ENCODE data around the gene TMEM145.

Gene TMEM145

GRCh38 chr19:42348211-42348610 is 35.1 kb downstream of the TMEM145 start:
- no peak overlapping the region for H3K4me3 ChIP-seq (ENCODE audit: low read depth, low read length)
- TF ChIP-seq CTCF (IDR thresholded peaks at IDR 0.05; ENCODE audit: borderline replicate concordance, insufficient read depth, low read depth, low read length): no peak

DNA sequence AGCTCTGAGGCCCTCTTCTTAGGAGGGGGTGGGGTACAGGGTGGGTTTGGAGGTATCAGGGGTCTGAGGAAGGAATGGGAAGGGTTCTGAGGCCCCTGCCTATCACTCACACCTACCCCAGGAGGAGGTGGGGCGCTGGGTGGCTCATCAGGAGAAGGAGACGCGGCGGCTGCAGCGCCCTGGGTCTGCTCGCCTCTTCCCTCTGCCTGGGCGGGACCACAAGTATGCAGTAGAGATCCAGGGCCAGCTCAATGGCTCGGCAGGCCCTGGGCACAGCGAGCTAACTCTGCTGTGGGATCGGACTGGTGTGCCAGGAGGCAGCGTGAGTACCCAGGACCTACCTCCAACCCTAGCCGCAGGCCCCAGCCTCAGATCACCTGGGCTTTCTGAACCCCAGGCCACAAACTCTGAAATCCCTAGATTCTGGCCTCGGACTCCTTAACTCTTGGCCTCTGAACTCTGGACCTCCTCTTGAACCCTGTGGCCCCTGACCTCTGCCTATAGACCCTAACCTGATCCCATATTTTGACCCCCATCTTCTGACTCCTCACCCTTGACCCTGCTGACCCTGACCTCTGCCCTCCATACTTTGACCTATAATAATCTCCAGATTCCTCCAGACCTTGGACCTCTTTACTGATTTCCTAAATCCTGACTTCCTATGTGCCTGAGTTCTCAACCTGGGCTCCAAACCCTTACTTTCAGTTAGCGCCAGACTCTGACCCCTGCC is 36.4 kb downstream of the TMEM145 start:
- H3K4me3 ChIP-seq (ENCODE audit: low read depth, low read length): no peak overlapping the region
- TF ChIP-seq CTCF (IDR thresholded peaks at IDR 0.05; ENCODE audit: borderline replicate concordance, insufficient read depth, low read depth, low read length): no peak

- TF ChIP-seq CTCF (IDR thresholded peaks at IDR 0.05; ENCODE audit: borderline replicate concordance, insufficient read depth, low read depth, low read length): no peak
Measured at GRCh38 chr19:42350417-42350816, 37.3 kb downstream of the TMEM145 start.

DNA sequence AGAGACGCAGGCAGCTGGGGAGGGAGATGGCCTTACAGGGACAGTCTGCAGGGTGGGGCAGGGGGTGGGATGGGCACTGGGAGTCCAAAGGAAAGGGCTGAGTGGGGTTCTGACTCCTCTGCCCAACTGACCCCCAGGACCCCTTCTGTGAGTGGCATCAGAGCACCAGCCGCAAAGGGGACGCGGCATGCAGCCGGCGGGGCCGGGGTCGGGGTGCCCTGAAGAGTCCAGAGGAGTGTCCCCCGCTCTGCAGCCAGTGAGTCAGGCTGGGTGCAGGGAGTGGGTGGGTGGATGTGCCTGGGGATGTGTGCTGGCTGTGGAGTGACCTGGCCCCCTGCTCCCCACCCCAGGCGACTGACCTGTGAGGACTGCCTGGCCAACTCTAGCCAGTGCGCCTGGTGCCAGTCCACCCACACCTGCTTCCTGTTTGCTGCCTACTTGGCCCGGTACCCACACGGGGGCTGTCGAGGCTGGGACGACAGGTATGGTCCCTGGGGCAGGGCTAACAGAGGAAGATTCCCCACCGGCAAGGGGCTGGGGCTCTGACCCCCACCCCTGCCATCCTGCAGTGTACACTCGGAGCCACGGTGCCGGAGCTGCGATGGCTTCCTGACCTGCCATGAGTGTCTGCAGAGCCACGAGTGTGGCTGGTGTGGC is 38.1 kb downstream of the TMEM145 start:
- H3K4me3 ChIP-seq (ENCODE audit: low read depth, low read length): no peak overlapping the region
- TF ChIP-seq CTCF (IDR thresholded peaks at IDR 0.05; ENCODE audit: borderline replicate concordance, insufficient read depth, low read depth, low read length): no peak

More at GRCh38 chr19:42350417-42350816, 37.3 kb downstream of the TMEM145 start:
- no peak overlapping the region for H3K4me3 ChIP-seq (ENCODE audit: low read depth, low read length)

DNA sequence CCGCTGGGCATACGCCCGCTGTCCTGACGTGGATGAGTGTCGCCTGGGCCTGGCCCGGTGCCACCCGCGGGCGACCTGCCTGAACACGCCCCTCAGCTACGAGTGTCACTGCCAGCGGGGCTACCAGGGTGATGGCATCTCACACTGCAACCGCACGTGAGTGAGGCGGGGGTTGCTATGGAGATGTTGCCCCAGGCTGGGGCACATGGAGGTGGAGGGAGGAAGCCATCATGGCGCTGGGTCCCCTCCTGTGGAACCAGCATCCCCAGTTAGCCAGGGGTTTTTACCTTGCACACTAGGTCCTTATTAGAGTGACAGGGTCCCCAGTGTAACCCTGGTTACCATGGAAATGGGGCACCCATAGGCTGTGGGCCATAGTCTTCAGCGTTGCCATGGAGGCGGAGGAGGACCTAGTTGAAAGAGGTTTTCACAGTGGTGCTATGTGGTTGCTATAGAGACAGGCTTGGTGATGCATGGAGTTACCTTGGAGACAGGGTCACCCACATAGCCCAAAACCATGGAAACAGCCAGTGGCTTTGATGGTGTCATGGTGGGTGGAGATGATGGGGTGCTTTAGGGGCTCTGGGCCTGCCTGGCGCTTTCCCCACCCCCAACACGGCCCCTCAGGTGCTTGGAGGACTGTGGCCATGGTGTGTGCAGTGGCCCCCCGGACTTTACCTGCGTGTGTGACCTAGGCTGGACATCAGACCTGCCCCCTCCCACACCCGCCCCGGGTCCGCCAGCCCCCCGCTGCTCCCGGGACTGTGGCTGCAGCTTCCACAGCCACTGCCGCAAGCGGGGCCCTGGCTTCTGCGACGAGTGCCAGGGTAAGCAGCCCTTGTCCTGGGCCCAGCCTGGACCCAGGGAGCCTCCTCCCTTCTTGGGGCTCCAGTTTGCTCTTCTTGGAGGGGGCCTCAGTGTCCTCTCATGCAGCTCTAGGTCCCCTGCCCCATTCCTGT is 39.5 kb downstream of the TMEM145 start:
- no peak overlapping the region for H3K4me3 ChIP-seq (ENCODE audit: low read depth, low read length)
- no peak for TF ChIP-seq CTCF (IDR thresholded peaks at IDR 0.05; ENCODE audit: borderline replicate concordance, insufficient read depth, low read depth, low read length)

DNA sequence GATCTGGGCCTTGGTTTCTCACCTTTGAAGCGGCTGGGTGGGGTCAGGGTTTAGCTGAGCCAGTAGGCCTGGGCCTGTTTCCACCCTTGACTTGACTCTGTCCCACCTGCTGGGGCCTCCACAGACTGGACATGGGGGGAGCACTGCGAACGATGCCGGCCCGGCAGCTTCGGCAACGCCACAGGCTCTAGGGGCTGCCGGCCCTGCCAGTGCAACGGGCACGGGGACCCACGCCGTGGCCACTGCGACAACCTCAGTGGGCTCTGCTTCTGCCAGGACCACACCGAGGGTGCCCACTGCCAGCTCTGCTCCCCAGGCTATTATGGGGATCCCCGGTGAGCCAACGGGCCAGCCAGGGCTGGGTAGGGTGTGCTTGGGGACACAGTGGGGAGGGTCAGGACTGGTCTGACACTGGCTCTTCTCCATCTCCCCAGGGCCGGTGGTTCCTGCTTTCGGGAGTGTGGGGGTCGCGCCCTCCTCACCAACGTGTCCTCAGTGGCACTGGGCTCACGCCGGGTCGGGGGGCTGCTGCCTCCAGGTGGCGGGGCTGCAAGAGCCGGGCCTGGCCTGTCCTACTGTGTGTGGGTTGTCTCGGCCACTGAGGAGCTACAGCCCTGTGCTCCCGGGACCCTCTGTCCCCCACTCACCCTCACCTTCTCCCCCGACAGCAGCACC is 40.4 kb downstream of the TMEM145 start:
- TF ChIP-seq CTCF (IDR thresholded peaks at IDR 0.05; ENCODE audit: borderline replicate concordance, insufficient read depth, low read depth, low read length): no peak

More for the DNA sequence above, 40.4 kb downstream of the TMEM145 start:
- H3K4me3 ChIP-seq (ENCODE audit: low read depth, low read length): no peak overlapping the region

Measured in GM12875 (cell line).